GM23248 (cell line): ENCODE results near the gene AIRE. TPM values are rescaled to one million over a fixed set of nuclear protein-coding genes. Genes with fewer than 3 reads are reported as not detected.

Experiments
- DNase-seq: peaks from one replicate; pipeline ENCODE4 v3.0.0-alpha.2; 2015
- H2AFZ ChIP-seq: fragments of 200-600 bp; sonication (generic); 2 replicates; pipeline ENCODE4 v1.6.1; 2016; ENCODE audit warnings: antibody characterized with exemption
- H3F3A ChIP-seq: fragments of 200-600 bp; sonication (generic); 2 replicates; pipeline ENCODE4 v1.6.1; 2016; ENCODE audit warnings: mild to moderate bottlenecking, antibody characterized with exemption, mixed run types; ENCODE audit not compliant: insufficient read depth
- H3K27ac ChIP-seq: fragments of 200-600 bp; sonication (generic); 2 replicates; pipeline ENCODE4 v1.5.1; 2016; ENCODE audit warnings: mild to moderate bottlenecking
- H3K27me3 ChIP-seq: fragments of 200-600 bp; sonication (generic); replicated peaks from 2 replicates; pipeline ENCODE4 v1.6.1; 2016; ENCODE audit warnings: mild to moderate bottlenecking; ENCODE audit not compliant: insufficient read depth
- H3K36me3 ChIP-seq: fragments of 200-600 bp; sonication (generic); 2 replicates; pipeline ENCODE4 v1.6.1; 2016; ENCODE audit warnings: low read depth, mild to moderate bottlenecking
- H3K4me1 ChIP-seq: fragments of 200-600 bp; sonication (generic); 2 replicates; pipeline ENCODE4 v1.6.1; 2016; ENCODE audit warnings: mild to moderate bottlenecking; ENCODE audit not compliant: insufficient read depth
- H3K4me2 ChIP-seq: fragments of 200-600 bp; sonication (generic); one replicate; pipeline ENCODE4 v1.6.1; 2016; ENCODE audit warnings: mild to moderate bottlenecking; ENCODE audit not compliant: unreplicated experiment
- H3K4me3 ChIP-seq: fragments of 200-600 bp; sonication (generic); 2 replicates; pipeline ENCODE4 v1.5.1; 2016; ENCODE audit warnings: mild to moderate bottlenecking
- H3K79me2 ChIP-seq: fragments of 200-600 bp; sonication (generic); 2 replicates; pipeline ENCODE4 v1.6.1; 2016; ENCODE audit warnings: mild to moderate bottlenecking; ENCODE audit not compliant: insufficient read depth
- H3K9ac ChIP-seq: fragments of 200-600 bp; sonication (generic); 2 replicates; pipeline ENCODE4 v1.6.1; 2016; ENCODE audit warnings: mild to moderate bottlenecking
- H3K9me2 ChIP-seq: fragments of 200-600 bp; sonication (generic); 2 replicates; pipeline ENCODE4 v1.6.1; 2016; ENCODE audit warnings: mixed run types, mild to moderate bottlenecking, moderate library complexity; ENCODE audit not compliant: insufficient read depth
- H3K9me3 ChIP-seq: fragments of 200-600 bp; sonication (generic); one replicate; pipeline ENCODE4 v1.6.1; 2017; ENCODE audit warnings: low read depth
- H4K20me1 ChIP-seq: fragments of 200-600 bp; sonication (generic); 2 replicates; pipeline ENCODE4 v1.6.0; 2016; ENCODE audit not compliant: insufficient read depth
- EZH2 ChIP-seq: fragments of 200-600 bp; sonication (generic); IDR thresholded peaks from 2 replicates; pipeline ENCODE4 v1.6.1; 2018; ENCODE audit warnings: antibody characterized with exemption, mild to moderate bottlenecking; ENCODE audit not compliant: insufficient read depth, poor library complexity, severe bottlenecking
- EZH2phosphoT487 ChIP-seq: fragments of 200-600 bp; sonication (generic); IDR thresholded peaks from 2 replicates; pipeline ENCODE4 v1.6.1; 2018; ENCODE audit warnings: antibody characterized with exemption, moderate library complexity, mild to moderate bottlenecking, low read depth; ENCODE audit not compliant: insufficient read depth
- WGBS, 2 experiments: methylation state at CpG; one replicate each; pipeline ENCODE4 v1.1.6; 2015 to 2017; ENCODE audit warnings: low lambda C conversion rate in 2 of 2, low coverage in 1 of 2; ENCODE audit errors: missing lambda C conversion rate in 2 of 2; 5-methylcytosine and 5-hydroxymethylcytosine counted together
- in situ Hi-C: fragments of 300-500 bp; cut with MboI; formaldehyde crosslinking; loops from 2 replicates; pipeline ENCODE4 v1.15.0; 2020
- polyA plus RNA-seq: library from polyadenylated mRNA; unstranded; fragments of >200 nt; fragmentation: Nextera tagmentation; extraction: Ambion mirVana; gene quantifications from 2 replicates; pipeline ENCODE4 v1.2.1, GENCODE V29; 2016
- total RNA-seq: library from RNA; depleted of rRNA; stranded (reverse); fragments of >200 nt; shearing (Covaris generic); gene quantifications from 2 replicates; pipeline ENCODE4 v1.2.3, GENCODE V29; 2014

AIRE gene
- total and polyA plus RNA-seq, 2 experiments from 2014 or later: not detected

GRCh38 chr21:44322621-44323325 is 37.1 kb downstream of the AIRE start:
- Histone ChIP-seq H3K9ac (no peak overlapping the region), H3K36me3 (no peaks in the 10 kb centered on the region; the same call in 1 of the 2 replicates), H4K20me1 (no peaks in the 10 kb centered on the region), H3K4me3 (no peak overlapping the region), H3K4me1 (no peaks in the 10 kb centered on the region), H2AFZ (no peak overlapping the region), H3F3A (no peaks in the 10 kb centered on the region), H3K9me3 (no peaks in the 10 kb centered on the region), H3K9me2 (no peaks in the 10 kb centered on the region), H3K79me2 (no peaks in the 10 kb centered on the region), H3K27me3 (no peaks in the 10 kb centered on the region), H3K27ac (no peak overlapping the region), H3K4me2 (no peak overlapping the region)
- 94 to 95% methylated on average over 30 to 34 of the region's 38 CpGs for WGBS, 2 experiments
- no peak for DNase-seq
- TF ChIP-seq EZH2phosphoT487 (no peak), EZH2 (no peak)
- in situ Hi-C loops: no loop called here

DNA sequence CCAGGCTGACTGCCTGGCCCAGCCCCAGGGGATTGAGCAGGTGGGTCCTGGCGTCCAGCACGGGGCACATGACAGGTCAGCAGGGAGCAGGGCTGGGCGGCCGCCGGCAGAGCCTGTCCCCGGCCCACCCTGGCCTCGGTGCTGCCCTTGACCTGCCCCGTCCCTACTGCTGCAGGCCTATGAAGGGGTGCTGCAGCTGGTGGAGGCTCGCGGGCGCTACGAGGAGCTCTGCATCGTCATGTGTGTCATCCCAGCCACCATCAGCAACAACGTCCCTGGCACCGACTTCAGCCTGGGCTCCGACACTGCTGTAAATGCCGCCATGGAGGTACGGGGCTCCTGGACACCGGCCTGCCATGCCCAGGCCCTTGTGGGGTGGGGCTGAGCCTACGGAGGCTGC is 37.9 kb downstream of the AIRE start:
- Histone ChIP-seq H3K9me3 (no peaks in the 10 kb centered on the region), H3K27ac (no peak overlapping the region), H3K79me2 (no peaks in the 10 kb centered on the region), H3K9ac (no peak overlapping the region), H3K36me3 (no peaks in the 10 kb centered on the region; the same call in 1 of the 2 replicates), H3F3A (no peaks in the 10 kb centered on the region), H4K20me1 (no peaks in the 10 kb centered on the region), H3K4me2 (no peak overlapping the region), H3K4me3 (no peak overlapping the region), H3K4me1 (no peaks in the 10 kb centered on the region), H3K27me3 (no peaks in the 10 kb centered on the region), H3K9me2 (no peaks in the 10 kb centered on the region), H2AFZ (no peak overlapping the region)
- in situ Hi-C loops: no loop called here
- no peak for TF ChIP-seq EZH2
- TF ChIP-seq EZH2phosphoT487: no peak
- 91 to 92% methylated on average over 19 to 20 of the region's 20 CpGs for WGBS, 2 experiments
- DNase-seq: no peak

DNA sequence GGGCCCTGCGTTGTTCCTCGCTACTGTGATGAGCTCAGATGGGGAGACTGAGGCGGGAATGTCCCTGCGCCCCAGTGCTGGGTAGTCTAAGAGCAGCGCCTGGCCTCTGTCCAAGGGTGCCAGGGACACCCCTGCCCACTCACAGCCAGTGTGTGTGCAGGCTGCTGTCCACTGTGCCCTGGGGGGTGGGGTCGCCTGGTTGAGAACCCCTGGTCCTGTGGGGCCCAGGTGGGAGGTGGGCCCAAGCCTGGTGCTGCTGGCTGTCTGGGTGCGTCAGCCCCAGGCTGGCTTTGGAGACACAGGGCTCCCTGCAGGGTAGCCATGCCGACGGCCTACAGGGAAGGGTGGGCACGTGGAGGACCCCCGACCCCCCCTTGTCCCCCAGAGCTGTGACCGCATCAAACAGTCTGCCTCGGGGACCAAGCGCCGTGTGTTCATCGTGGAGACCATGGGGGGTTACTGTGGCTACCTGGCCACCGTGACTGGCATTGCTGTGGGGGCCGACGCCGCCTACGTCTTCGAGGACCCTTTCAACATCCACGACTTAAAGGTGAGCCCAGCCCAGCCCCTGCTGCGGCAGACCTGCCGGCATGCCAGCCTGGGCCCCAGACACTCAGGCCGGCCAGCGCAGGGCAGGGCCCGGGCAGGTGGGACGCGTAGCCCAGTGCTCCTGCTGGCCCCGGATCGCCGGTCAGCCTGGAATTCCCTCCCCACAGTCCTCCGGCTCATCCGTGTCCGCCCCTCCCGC is 38.6 kb downstream of the AIRE start:
- 92 to 96% methylated on average over 23 to 37 of the region's 37 CpGs for WGBS, 2 experiments

GRCh38 chr21:44324854-44325107 is 39.1 kb downstream of the AIRE start:
- Histone ChIP-seq H3K4me3 (no peak overlapping the region), H3K36me3 (no peaks in the 10 kb centered on the region; the same call in 1 of the 2 replicates), H3K27ac (no peak overlapping the region), H3K27me3 (no peaks in the 10 kb centered on the region), H2AFZ (no peak overlapping the region), H3K4me2 (no peak overlapping the region), H3K79me2 (no peaks in the 10 kb centered on the region), H3F3A (no peaks in the 10 kb centered on the region), H3K9me2 (no peaks in the 10 kb centered on the region), H3K9ac (no peak overlapping the region), H3K9me3 (no peaks in the 10 kb centered on the region), H4K20me1 (no peaks in the 10 kb centered on the region), H3K4me1 (no peaks in the 10 kb centered on the region)
- TF ChIP-seq EZH2 (no peak), EZH2phosphoT487 (no peak)
- DNase-seq: no peak
- in situ Hi-C loops: no loop called here
- 97% methylated on average over 6 to 9 of the region's 11 CpGs for WGBS, 2 experiments

More for the DNA sequence above, 38.6 kb downstream of the AIRE start:
- H3K9me2 ChIP-seq: no peaks in the 10 kb centered on the region
- no peak overlapping the region for H3K4me3 ChIP-seq
- H3K4me2 ChIP-seq: no peak overlapping the region
- H4K20me1 ChIP-seq: no peaks in the 10 kb centered on the region
- H3K9ac ChIP-seq: no peak overlapping the region
- no peak for TF ChIP-seq EZH2phosphoT487
- TF ChIP-seq EZH2: no peak
- DNase-seq: no peak
- H3K27ac ChIP-seq: no peak overlapping the region
- no peaks in the 10 kb centered on the region for H3K27me3 ChIP-seq
- no peaks in the 10 kb centered on the region for H3K9me3 ChIP-seq
- no peaks in the 10 kb centered on the region for H3K4me1 ChIP-seq
- no peak overlapping the region for H2AFZ ChIP-seq
- no peaks in the 10 kb centered on the region; the same call in 1 of the 2 replicates for H3K36me3 ChIP-seq
- H3K79me2 ChIP-seq: no peaks in the 10 kb centered on the region
- in situ Hi-C loops: no loop called here
- H3F3A ChIP-seq: no peaks in the 10 kb centered on the region
